GM20000 (cell line): ENCODE measurements around the gene RNASE7.
A peak's percentile ranks its signal among the peaks of the same experiment; 100 is the strongest.

Experiments used
- DNase-seq: peaks from one replicate; pipeline ENCODE4 v3.0.0; 2012; ENCODE audit warnings: low spot score
- TF ChIP-seq, protein P1 (sequence below): IDR thresholded peaks from 2 replicates; pipeline ENCODE4 v1.5.1; 2012; ENCODE audit warnings: mild to moderate bottlenecking, control low read depth; ENCODE audit errors: extremely low read depth, missing control alignments

The RNASE7 gene

DNA sequence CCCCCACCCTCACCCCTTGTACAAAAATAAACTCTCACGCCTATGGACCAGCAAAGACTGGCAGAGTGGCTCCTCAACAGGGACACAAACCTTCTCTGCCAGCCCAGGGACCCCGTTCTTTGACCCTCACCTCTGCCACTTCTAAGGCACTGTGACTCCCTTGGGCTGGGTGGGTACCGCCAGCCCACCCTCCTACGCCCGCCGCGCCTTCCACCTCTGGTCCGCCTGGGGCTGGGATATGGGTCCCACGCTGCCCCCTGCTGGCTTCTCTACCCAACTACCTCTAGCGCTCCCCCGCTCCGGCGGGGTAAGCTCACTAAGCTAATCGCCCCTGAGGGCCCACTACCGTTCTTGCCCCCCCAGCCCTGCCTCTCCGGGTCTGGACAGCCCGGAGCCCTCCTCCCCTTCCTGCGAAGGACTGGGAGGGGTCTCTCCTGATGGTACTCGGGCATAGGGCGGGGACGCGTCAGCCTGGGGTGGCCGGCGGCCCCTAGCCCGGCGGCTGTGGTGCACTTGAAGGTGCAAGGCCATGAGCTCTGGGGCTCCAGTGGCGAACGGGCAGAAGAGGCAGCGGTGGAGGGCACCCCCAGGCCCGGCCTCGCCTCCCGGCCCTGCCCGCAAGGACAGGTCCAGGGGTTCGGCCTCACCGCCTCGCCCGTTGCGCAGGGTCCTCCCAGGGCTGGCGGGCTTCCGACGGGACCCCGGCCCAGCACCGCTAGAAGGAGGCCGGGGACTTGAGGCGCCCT, 48.2 kb downstream of the RNASE7 start:
- DNase-seq: no peak
- TF ChIP-seq, protein P1, sequence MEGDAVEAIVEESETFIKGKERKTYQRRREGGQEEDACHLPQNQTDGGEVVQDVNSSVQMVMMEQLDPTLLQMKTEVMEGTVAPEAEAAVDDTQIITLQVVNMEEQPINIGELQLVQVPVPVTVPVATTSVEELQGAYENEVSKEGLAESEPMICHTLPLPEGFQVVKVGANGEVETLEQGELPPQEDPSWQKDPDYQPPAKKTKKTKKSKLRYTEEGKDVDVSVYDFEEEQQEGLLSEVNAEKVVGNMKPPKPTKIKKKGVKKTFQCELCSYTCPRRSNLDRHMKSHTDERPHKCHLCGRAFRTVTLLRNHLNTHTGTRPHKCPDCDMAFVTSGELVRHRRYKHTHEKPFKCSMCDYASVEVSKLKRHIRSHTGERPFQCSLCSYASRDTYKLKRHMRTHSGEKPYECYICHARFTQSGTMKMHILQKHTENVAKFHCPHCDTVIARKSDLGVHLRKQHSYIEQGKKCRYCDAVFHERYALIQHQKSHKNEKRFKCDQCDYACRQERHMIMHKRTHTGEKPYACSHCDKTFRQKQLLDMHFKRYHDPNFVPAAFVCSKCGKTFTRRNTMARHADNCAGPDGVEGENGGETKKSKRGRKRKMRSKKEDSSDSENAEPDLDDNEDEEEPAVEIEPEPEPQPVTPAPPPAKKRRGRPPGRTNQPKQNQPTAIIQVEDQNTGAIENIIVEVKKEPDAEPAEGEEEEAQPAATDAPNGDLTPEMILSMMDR: peak; percentile 16

DNA sequence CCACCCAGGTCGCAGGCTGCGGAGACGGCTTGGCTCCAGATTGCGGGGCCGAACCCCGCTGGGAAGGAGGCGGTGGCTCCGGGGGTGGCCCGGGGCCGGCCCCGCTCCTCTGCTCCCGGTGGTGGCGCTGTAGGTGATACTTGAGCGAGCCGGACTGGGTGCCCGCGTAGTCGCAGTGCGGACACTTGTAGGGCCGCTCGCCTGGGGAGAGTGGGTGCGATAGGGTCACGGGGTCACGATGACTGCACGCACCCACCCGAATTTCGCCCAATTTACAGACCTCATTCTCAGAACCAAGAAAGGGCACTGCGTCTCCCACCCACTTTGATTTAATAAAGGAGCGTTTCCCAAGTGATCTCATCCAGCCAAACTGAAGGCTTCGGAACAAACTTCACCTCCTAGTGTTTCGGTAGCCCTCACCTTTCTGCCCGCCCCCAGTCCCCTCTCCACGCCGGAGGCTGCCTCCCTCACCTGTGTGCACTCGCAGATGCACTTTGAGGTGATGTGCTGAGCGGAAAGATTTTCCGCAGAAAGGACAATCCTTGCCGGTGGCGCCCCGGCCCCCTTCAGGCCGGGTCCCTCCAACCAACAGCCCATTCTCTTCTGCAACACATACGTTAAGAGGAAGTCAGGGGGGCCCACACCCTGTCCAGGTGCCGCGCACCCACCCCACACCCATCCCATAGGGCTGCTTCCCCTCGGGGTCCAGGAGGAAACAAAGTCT, 48.9 kb downstream of the RNASE7 start:
- no peak for DNase-seq
- TF ChIP-seq, protein P1: no peak

DNA sequence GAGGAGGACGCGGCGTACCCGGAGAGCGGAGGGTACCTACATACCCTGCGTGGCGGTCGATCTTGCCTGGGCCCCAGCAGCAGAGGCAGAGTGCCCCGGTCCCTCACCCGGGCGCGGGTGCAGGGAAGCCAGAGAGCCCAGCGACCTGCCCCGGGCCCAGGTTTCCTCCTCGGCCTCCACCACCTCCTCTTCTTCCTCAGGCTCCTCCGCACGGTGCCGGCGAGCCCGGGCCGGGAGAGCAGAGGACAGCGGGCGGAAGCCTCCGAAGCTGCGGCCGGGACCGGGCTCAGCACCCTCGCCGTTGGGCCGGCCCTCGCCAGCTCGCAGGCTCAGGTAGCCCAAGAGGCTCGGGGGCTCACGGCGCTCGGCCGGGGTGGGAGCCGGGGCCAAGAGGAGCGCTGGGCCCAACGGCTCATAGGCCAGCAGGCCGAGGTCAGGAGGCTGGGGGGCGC, 49.7 kb downstream of the RNASE7 start:
- DNase-seq: no peak
- TF ChIP-seq, protein P1: no peak

GRCh38 chr14:21092273-21093011, 50.3 kb downstream of the RNASE7 start:
- TF ChIP-seq, protein P1: peak; percentile 100
- peak; percentile 98 for DNase-seq

DNA sequence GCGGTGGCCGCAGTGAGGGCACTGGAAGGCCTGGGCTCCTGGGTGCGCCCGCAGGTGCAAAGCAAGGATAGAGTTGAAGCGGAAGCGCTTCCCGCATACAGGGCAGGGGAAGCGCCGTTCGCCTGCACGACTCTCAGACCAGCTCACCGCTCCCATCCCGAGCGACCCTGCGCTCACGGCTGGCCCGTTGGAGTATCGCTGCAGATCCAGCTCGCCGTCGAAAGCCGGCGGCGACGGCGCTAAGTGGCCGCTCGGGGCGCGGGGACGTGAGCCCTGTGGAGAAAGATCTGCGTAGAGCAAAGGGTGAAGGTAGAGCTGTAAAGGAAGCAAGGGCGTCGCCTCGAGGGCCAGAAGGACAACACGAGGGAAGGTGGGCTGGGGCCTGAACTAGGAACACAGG, 50.9 kb downstream of the RNASE7 start:
- no peak for DNase-seq
- TF ChIP-seq, protein P1: no peak
